SU-DHL-6 (cell line): ENCODE data around the gene MYO7A.

Experiments
- CTCF ChIP-seq: fragments of 200-600 bp; sonication (generic); IDR thresholded peaks from one replicate; pipeline ENCODE4 v1.5.1; 2017; ENCODE audit warnings: antibody characterized with exemption, mild to moderate bottlenecking, low read length, moderate library complexity; ENCODE audit not compliant: insufficient read depth, poor library complexity, severe bottlenecking
- EZH2phosphoT487 ChIP-seq: fragments of 200-600 bp; sonication (generic), shearing (Covaris generic); conservative IDR thresholded peaks from 2 replicates; pipeline ENCODE4 v1.6.1; 2018; ENCODE audit warnings: mild to moderate bottlenecking, antibody characterized with exemption, low read length, moderate library complexity, mixed read lengths

- TF ChIP-seq CTCF (no peak), EZH2phosphoT487 (no peak)
Observed at GRCh38 chr11:77117492-77117891, 10.6 kb upstream of the MYO7A start.
